Amygdala (tissue), 56 donors: ENCODE results near the gene PLPP2.

Experiments used
- DNase-seq, 56 donors: peaks; one replicate each; lab custom pipeline; 2025; lab: John Stamatoyannopoulos, UW

The PLPP2 gene

GRCh38 chr19:294946-295686 lies 3.9 kb upstream of the PLPP2 start:
- DNase-seq = peak in 17 of 56 donors; percentile 12 to 67 (median 29)

- DNase-seq = peak in 14 of 56 donors; percentile 2 to 37 (median 18)
Measured at GRCh38 chr19:294341-294945, 3.2 kb upstream of the PLPP2 start.

GRCh38 chr19:293436-294110 lies 2.4 kb upstream of the PLPP2 start:
- no peak for DNase-seq

- DNase-seq = no peak
Measured at GRCh38 chr19:292951-293350, 1.7 kb upstream of the PLPP2 start.

- no peak for DNase-seq
Measured at GRCh38 chr19:292281-292884, 1.2 kb upstream of the PLPP2 start.

- DNase-seq = peak in 7 of 56 donors; percentile 31 to 62 (median 53)
Measured at GRCh38 chr19:291561-292280, 518 bp upstream of the PLPP2 start.

GRCh38 chr19:290372-291005 lies 714 bp downstream of the PLPP2 start:
- DNase-seq = peak in 54 of 56 donors; percentile 16 to 89 (median 62)

GRCh38 chr19:289651-290371 lies 1.4 kb downstream of the PLPP2 start:
- DNase-seq = no peak

GRCh38 chr19:288911-289310 lies 2.3 kb downstream of the PLPP2 start:
- no peak for DNase-seq

- DNase-seq = no peak
Measured at GRCh38 chr19:287381-287871, 3.8 kb downstream of the PLPP2 start.

- no peak for DNase-seq
Measured at GRCh38 chr19:283395-283794, 7.8 kb downstream of the PLPP2 start.

GRCh38 chr19:282501-282900 lies 8.7 kb downstream of the PLPP2 start:
- no peak for DNase-seq

- DNase-seq = no peak
Measured at GRCh38 chr19:281992-282391, 9.2 kb downstream of the PLPP2 start.

- DNase-seq = no peak
Measured at GRCh38 chr19:281156-281853, 9.9 kb downstream of the PLPP2 start.

GRCh38 chr19:280541-281009 lies 10.6 kb downstream of the PLPP2 start:
- no peak for DNase-seq

GRCh38 chr19:279656-280055 lies 11.5 kb downstream of the PLPP2 start:
- no peak for DNase-seq

- DNase-seq = peak in 3 of 56 donors; percentile 16 to 39 (median 16)
Measured at GRCh38 chr19:279231-279630, 12.0 kb downstream of the PLPP2 start.

- DNase-seq = no peak
Measured at GRCh38 chr19:277581-278165, 13.5 kb downstream of the PLPP2 start.
